Endometrium (tissue), 2 donors: ENCODE measurements around the gene WSB2.
A peak's percentile ranks its signal among the peaks of the same experiment; 100 is the strongest.
"Not testable (repeated sequence)": the region's sequence is repeated elsewhere in the genome, so short reads cannot be mapped to it uniquely, and the experiment has no call there.

Source experiments
- FAIRE-seq: peaks from 2 replicates; lab custom pipeline; 2012; peaks lifted over from hg19 to GRCh38; lab: Jason Lieb, UNC
- donor health status: control.
- donor health status: control.

Gene WSB2

GRCh38 chr12:118035190-118036041 lies 25.6 kb downstream of the WSB2 start:
- FAIRE-seq: no peak

- FAIRE-seq: no peak
Observed at GRCh38 chr12:118034429-118035189, 26.4 kb downstream of the WSB2 start.

GRCh38 chr12:118033902-118034301 lies 27.1 kb downstream of the WSB2 start:
- no peak for FAIRE-seq

GRCh38 chr12:118033323-118033722 lies 27.7 kb downstream of the WSB2 start:
- no peak for FAIRE-seq

- no peak for FAIRE-seq
Observed at GRCh38 chr12:118032188-118032587, 28.8 kb downstream of the WSB2 start.

GRCh38 chr12:118029166-118029565 lies 31.8 kb downstream of the WSB2 start:
- no peak for FAIRE-seq

- FAIRE-seq: no peak
Observed at GRCh38 chr12:118025168-118025567, 35.8 kb downstream of the WSB2 start.

GRCh38 chr12:118023301-118023860 lies 37.6 kb downstream of the WSB2 start:
- no peak for FAIRE-seq

GRCh38 chr12:118022728-118023109 lies 38.3 kb downstream of the WSB2 start:
- FAIRE-seq: no peak

GRCh38 chr12:118022097-118022727 lies 38.8 kb downstream of the WSB2 start:
- not testable (repeated sequence) for FAIRE-seq

GRCh38 chr12:118020036-118020435 lies 40.9 kb downstream of the WSB2 start:
- no peak for FAIRE-seq

- FAIRE-seq: no peak
Observed at GRCh38 chr12:118017926-118018325, 43.1 kb downstream of the WSB2 start.

- FAIRE-seq: peak; percentile 78
Observed at GRCh38 chr12:118016424-118017264, 44.3 kb downstream of the WSB2 start, which contains the start of gene RFC5. Gene RFC5, plus strand, starts transcription at chr12:118016703. Its CDS starts 125 bp downstream, at chr12:118016828.

- no peak for FAIRE-seq
Observed at GRCh38 chr12:118015944-118016343, 45.0 kb downstream of the WSB2 start.

- FAIRE-seq: no peak
Observed at GRCh38 chr12:118015306-118015705, 45.7 kb downstream of the WSB2 start.

- FAIRE-seq: no peak
Observed at GRCh38 chr12:118013283-118013682, 47.7 kb downstream of the WSB2 start.

GRCh38 chr12:118011961-118012360 lies 49.0 kb downstream of the WSB2 start:
- FAIRE-seq: no peak

GRCh38 chr12:118011377-118011776 lies 49.6 kb downstream of the WSB2 start:
- FAIRE-seq: no peak

GRCh38 chr12:118010903-118011302 lies 50.1 kb downstream of the WSB2 start:
- no peak for FAIRE-seq

GRCh38 chr12:117999806-118000205 lies 61.2 kb downstream of the WSB2 start:
- FAIRE-seq: not testable (repeated sequence)

- no peak for FAIRE-seq
Observed at GRCh38 chr12:117998719-117999118, 62.3 kb downstream of the WSB2 start.
